Tibial artery (tissue), 4 donors: ENCODE results near the gene TSPAN5.

Experiments
- DNase-seq, 2 donors: peaks; one replicate each; pipeline ENCODE4 v3.0.0-alpha.2; 2019
- H3K27ac ChIP-seq, 2 donors: fragments of 200-600 bp; sonication (generic) in 1 of 2; 1 replicate in 1 of 2; 2 replicates in 1 of 2; pipeline ENCODE4 v1.5.1; 2018 to 2019; ENCODE audit warnings: mild to moderate bottlenecking in 1 of 2
- H3K27me3 ChIP-seq, 2 donors: fragments of 200-600 bp; sonication (generic) in 1 of 2; one replicate each; pipeline versions ENCODE4 v1.5.1 to v1.6.0; 2016 to 2019
- H3K36me3 ChIP-seq, 3 donors: fragments of 200-600 bp; sonication (generic) in 2 of 3; one replicate each; pipeline ENCODE4 v1.5.1; 2016 to 2019; ENCODE audit warnings: mild to moderate bottlenecking in 2 of 3
- H3K4me1 ChIP-seq, 4 donors: fragments of 200-600 bp; sonication (generic) in 2 of 4; 1 replicate in 3 of 4; 2 replicates in 1 of 4; pipeline ENCODE4 v1.5.1; 2016 to 2019
- H3K4me3 ChIP-seq, 2 donors: fragments of 200-600 bp; sonication (generic) in 1 of 2; 1 replicate in 1 of 2; 2 replicates in 1 of 2; pipeline ENCODE4 v1.5.1; 2018 to 2019; ENCODE audit warnings: mild to moderate bottlenecking in 2 of 2
- H3K9me3 ChIP-seq, 3 donors: fragments of 200-600 bp; sonication (generic) in 1 of 3; one replicate each; pipeline ENCODE4 v1.5.1; 2016 to 2019
- intact Hi-C: fragments of 100-400 bp; cut with DNase I; formaldehyde crosslinking; loops from one replicate; pipeline ENCODE4 v1.15.0; 2023; ENCODE audit warnings: low total_unique reads
- TF ChIP-seq, protein P1 (sequence below), 2 experiments: fragments of 200-600 bp in 1 of 2; fragments of 450-650 bp in 1 of 2; IDR thresholded peaks; one replicate each; pipeline ENCODE4 v1.5.1; 2017 to 2019; ENCODE audit warnings: antibody characterized with exemption in 2 of 2, mild to moderate bottlenecking in 1 of 2, moderate library complexity in 1 of 2

TSPAN5 gene

GRCh38 chr4:98624642-98625041, 33.8 kb downstream of the TSPAN5 start:
- intact Hi-C loops, result no loop called here
- Histone ChIP-seq H3K4me1 (peaks cover 0 to 27% (median 7%) of the 10 kb centered on the region in 4 donors), H3K27me3 (no peaks in the 10 kb centered on the region), H3K27ac (no peak overlapping the region), H3K4me3 (no peak overlapping the region), H3K9me3 (no peaks in the 10 kb centered on the region), H3K36me3 (no peaks in the 10 kb centered on the region)
- TF ChIP-seq, protein P1, sequence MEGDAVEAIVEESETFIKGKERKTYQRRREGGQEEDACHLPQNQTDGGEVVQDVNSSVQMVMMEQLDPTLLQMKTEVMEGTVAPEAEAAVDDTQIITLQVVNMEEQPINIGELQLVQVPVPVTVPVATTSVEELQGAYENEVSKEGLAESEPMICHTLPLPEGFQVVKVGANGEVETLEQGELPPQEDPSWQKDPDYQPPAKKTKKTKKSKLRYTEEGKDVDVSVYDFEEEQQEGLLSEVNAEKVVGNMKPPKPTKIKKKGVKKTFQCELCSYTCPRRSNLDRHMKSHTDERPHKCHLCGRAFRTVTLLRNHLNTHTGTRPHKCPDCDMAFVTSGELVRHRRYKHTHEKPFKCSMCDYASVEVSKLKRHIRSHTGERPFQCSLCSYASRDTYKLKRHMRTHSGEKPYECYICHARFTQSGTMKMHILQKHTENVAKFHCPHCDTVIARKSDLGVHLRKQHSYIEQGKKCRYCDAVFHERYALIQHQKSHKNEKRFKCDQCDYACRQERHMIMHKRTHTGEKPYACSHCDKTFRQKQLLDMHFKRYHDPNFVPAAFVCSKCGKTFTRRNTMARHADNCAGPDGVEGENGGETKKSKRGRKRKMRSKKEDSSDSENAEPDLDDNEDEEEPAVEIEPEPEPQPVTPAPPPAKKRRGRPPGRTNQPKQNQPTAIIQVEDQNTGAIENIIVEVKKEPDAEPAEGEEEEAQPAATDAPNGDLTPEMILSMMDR (IDR thresholded peaks at IDR 0.05), result no peak
- no peak for DNase-seq

DNA sequence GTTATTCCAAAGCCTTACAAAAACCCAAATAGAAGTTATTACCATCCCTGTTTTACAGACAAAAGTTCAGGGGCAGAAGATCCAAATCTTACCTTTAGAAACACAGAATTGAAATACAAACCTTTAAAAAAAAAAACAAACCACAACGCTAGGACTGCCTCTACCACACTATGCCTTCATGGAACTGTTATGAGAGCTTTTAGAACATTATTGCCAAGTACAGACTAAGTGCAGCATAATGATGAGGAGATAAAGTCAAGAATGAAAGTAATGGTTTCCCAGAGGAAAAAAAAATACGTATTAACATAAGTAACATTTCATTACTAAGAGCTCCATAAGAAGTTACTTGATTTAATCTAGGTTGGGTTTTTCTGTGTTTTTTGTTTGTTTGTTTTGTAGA, 34.3 kb downstream of the TSPAN5 start:
- H3K4me1 ChIP-seq, result peaks cover 0 to 27% (median 7%) of the 10 kb centered on the region in 4 donors
- no peaks in the 10 kb centered on the region for H3K9me3 ChIP-seq
- no peak for DNase-seq
- no peaks in the 10 kb centered on the region for H3K36me3 ChIP-seq
- H3K27me3 ChIP-seq, result no peaks in the 10 kb centered on the region
- TF ChIP-seq, protein P1 (IDR thresholded peaks at IDR 0.05), result no peak
- H3K4me3 ChIP-seq, result no peak overlapping the region
- H3K27ac ChIP-seq, result no peak overlapping the region
- intact Hi-C loops, result no loop called here

GRCh38 chr4:98623126-98623802, 35.1 kb downstream of the TSPAN5 start:
- Histone ChIP-seq H3K4me3 (no peak overlapping the region), H3K27me3 (no peaks in the 10 kb centered on the region), H3K9me3 (no peaks in the 10 kb centered on the region), H3K36me3 (no peaks in the 10 kb centered on the region), H3K4me1 (peaks cover 0 to 27% (median 7%) of the 10 kb centered on the region in 4 donors), H3K27ac (no peak overlapping the region)
- TF ChIP-seq, protein P1 (IDR thresholded peaks at IDR 0.05), result no peak
- no peak for DNase-seq
- intact Hi-C loops, result no loop called here

GRCh38 chr4:98620087-98620784, 38.2 kb downstream of the TSPAN5 start:
- Histone ChIP-seq H3K27me3 (no peaks in the 10 kb centered on the region), H3K4me3 (no peak overlapping the region), H3K4me1 (peaks cover 0 to 6% (median 0%) of the 10 kb centered on the region in 4 donors), H3K36me3 (no peaks in the 10 kb centered on the region), H3K27ac (no peak overlapping the region), H3K9me3 (no peaks in the 10 kb centered on the region)
- DNase-seq, result no peak
- TF ChIP-seq, protein P1 (IDR thresholded peaks at IDR 0.05), result no peak
- intact Hi-C loops, result no loop called here

DNA sequence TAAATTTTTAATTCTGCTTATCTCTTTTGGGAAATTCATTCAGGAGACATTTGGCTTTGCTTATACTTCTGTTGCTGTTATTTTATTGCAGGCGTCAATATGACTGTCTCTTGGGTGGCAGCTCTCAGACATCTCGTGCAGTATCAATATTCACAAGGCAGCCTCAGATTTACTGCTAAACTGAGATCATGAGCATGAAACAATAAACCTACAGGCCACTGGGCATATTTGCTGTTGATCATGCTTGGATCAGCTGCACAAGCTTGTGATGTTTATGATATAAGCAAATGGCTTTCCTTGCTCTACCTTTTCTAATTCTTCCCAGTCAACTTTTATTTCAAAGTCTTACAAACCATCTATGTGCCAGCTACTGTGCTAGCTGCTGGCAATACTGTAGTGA, 39.2 kb downstream of the TSPAN5 start:
- Histone ChIP-seq H3K4me3 (no peak overlapping the region), H3K27ac (no peak overlapping the region), H3K36me3 (no peaks in the 10 kb centered on the region), H3K4me1 (no peaks in the 10 kb centered on the region), H3K9me3 (no peaks in the 10 kb centered on the region), H3K27me3 (no peaks in the 10 kb centered on the region)
- intact Hi-C loops, result no loop called here
- TF ChIP-seq, protein P1 (IDR thresholded peaks at IDR 0.05), result no peak
- DNase-seq, result no peak
